K562 (cell line): ENCODE results near the gene CD72. TPM values are rescaled to one million over a fixed set of nuclear protein-coding genes. Genes with fewer than 3 reads are reported as not detected.

ENCODE experiments used
- ATAC-seq: fragments of 200-7000 bp; cut with Tn5 transposase; 3 replicates; pipeline ENCODE4 v1.9.1; 2020; ENCODE audit warnings: moderate library complexity
- BruUV-seq: library from RNA; stranded (reverse); fragments of 400-500 nt; replicated peaks from 2 replicates; lab custom pipeline; 2021; lab: Mats Ljungman, UMichigan
- CTCF ChIA-PET: fragments of 300-600 bp; formaldehyde crosslinking; extraction: SDS; loops from one replicate; lab custom pipeline; 2021; ENCODE audit warnings: low intra/inter-chr PET ratio; lab: Yijun Ruan, JAX
- POLR2A ChIA-PET: fragments of 300-600, 350-650 bp; sonication (Branson Sonifier 250); formaldehyde crosslinking; extraction: SDS; loops from one replicate; lab custom pipeline; 2021; ENCODE audit warnings: antibody characterized with exemption, inconsistent platforms; lab: Yijun Ruan, JAX
- DNase-seq, 4 experiments: peaks; one replicate each; pipeline versions ENCODE4 v3.0.0 to v3.0.0-alpha.2; 2011 to 2018; ENCODE audit warnings: low spot score in 3 of 4, mixed read lengths in 3 of 4; ENCODE audit errors: extremely low read depth in 1 of 4
- FAIRE-seq: peaks from 2 replicates; lab custom pipeline; 2011; peaks lifted over from hg19 to GRCh38; lab: Jason Lieb, UNC
- H2AFZ ChIP-seq: 2 replicates; pipeline ENCODE4 v1.6.0; 2011; ENCODE audit warnings: low read depth, low read length, control low read depth, inconsistent platforms
- H3K27ac ChIP-seq: fragments of 200-600 bp; 3 replicates; pipeline ENCODE4 v1.8.0; 2011; ENCODE audit warnings: low read depth, mild to moderate bottlenecking, control low read depth, inconsistent platforms, low read length, moderate library complexity, mixed read lengths; ENCODE audit errors: extremely low read depth
- H3K27me3 ChIP-seq, 2 experiments: fragments of 300-600 bp in 1 of 2; 2 replicates in 1 of 2; 3 replicates in 1 of 2; pipeline versions ENCODE4 v1.6.0 to v1.8.0; 2011; ENCODE audit warnings: inconsistent platforms in 2 of 2, low read length in 2 of 2, mild to moderate bottlenecking in 1 of 2, mixed read lengths in 1 of 2, moderate library complexity in 1 of 2; ENCODE audit not compliant: control insufficient read depth in 2 of 2, insufficient read depth in 2 of 2
- H3K36me3 ChIP-seq: fragments of 300-600 bp; 3 replicates; pipeline ENCODE4 v1.8.0; 2011; ENCODE audit warnings: mild to moderate bottlenecking, low read length, inconsistent platforms; ENCODE audit not compliant: control insufficient read depth, insufficient read depth
- H3K4me1 ChIP-seq, 2 experiments: fragments of 200-600 bp in 1 of 2; replicated peaks in 1 of 2; 2 replicates in 1 of 2; 3 replicates in 1 of 2; pipeline versions ENCODE4 v1.5.1 to v1.8.0; 2011; ENCODE audit warnings: inconsistent platforms in 2 of 2, low read length in 2 of 2, mild to moderate bottlenecking in 1 of 2, mixed read lengths in 1 of 2, moderate library complexity in 1 of 2; ENCODE audit not compliant: control insufficient read depth in 2 of 2, insufficient read depth in 2 of 2
- H3K4me2 ChIP-seq: 2 replicates; pipeline ENCODE4 v1.6.1; 2011; ENCODE audit warnings: low read length, control low read depth, inconsistent platforms, mixed read lengths; ENCODE audit not compliant: insufficient read depth
- H3K4me3 ChIP-seq: fragments of 200-600 bp; sonication (generic), shearing (Covaris generic); 2 replicates; pipeline ENCODE4 v1.5.1; 2016; ENCODE audit warnings: control low read depth, inconsistent platforms
- H3K79me2 ChIP-seq: fragments of 200-600 bp; 3 replicates; pipeline ENCODE4 v1.8.0; 2011; ENCODE audit warnings: low read length, inconsistent platforms; ENCODE audit not compliant: control insufficient read depth, insufficient read depth
- H3K9ac ChIP-seq, 2 experiments: 2 replicates each; pipeline versions ENCODE4 v1.6.0 to v1.6.1; 2011; ENCODE audit warnings: low read depth in 2 of 2, low read length in 2 of 2, control low read depth in 1 of 2, inconsistent platforms in 1 of 2, mild to moderate bottlenecking in 1 of 2, mixed read lengths in 1 of 2; ENCODE audit not compliant: insufficient read depth in 1 of 2
- H3K9me1 ChIP-seq: one replicate; pipeline ENCODE4 v1.6.0; 2011; ENCODE audit warnings: inconsistent platforms, mild to moderate bottlenecking, low read length, moderate library complexity; ENCODE audit not compliant: control insufficient read depth, insufficient read depth
- H3K9me3 ChIP-seq: replicated peaks from 2 replicates; pipeline ENCODE4 v1.5.1; 2011; ENCODE audit warnings: low read depth, low read length, inconsistent platforms; ENCODE audit not compliant: control insufficient read depth, insufficient read depth
- H4K20me1 ChIP-seq: replicated peaks from 2 replicates; pipeline ENCODE4 v1.6.1; 2011; ENCODE audit warnings: low read length, inconsistent platforms, mixed read lengths; ENCODE audit not compliant: control insufficient read depth, insufficient read depth
- ASH1L ChIP-seq: fragments of 450-650 bp; IDR thresholded peaks from 2 replicates; pipeline ENCODE4 v1.6.1; 2018; ENCODE audit warnings: borderline replicate concordance, mild to moderate bottlenecking, low read depth; ENCODE audit not compliant: partially characterized antibody
- WHSC1 ChIP-seq: IDR thresholded peaks from one replicate; pipeline ENCODE4 v1.6.1; 2012; ENCODE audit warnings: low read length, control low read depth, inconsistent platforms
- ZNF696 ChIP-seq: fragments of 250-450 bp; sonication (Bioruptor Pico); conservative IDR thresholded peaks from 2 replicates; pipeline ENCODE4 v1.4.0; 2020; ENCODE audit warnings: mild to moderate bottlenecking, moderate library complexity
- WGBS: fragments of 100-300 bp; shearing (Covaris generic); methylation state at CpG from one replicate; pipeline ENCODE4 v1.1.6; 2016; ENCODE audit warnings: low coverage, mixed read lengths; ENCODE audit not compliant: insufficient coverage; ENCODE audit errors: missing lambda C conversion rate; 5-methylcytosine and 5-hydroxymethylcytosine counted together
- in situ Hi-C: fragments of 300-500 bp; cut with MboI; formaldehyde crosslinking; loops from 4 replicates; pipeline ENCODE4 v1.15.0; 2018; ENCODE audit warnings: inconsistent platforms, mixed read lengths
- intact Hi-C: fragments of 100-400 bp; cut with micrococcal nuclease; formaldehyde crosslinking; loops from 2 replicates; pipeline ENCODE4 v1.14.2; 2022
- polyA plus RNA-seq, 8 experiments: library from polyadenylated mRNA; depleted of rRNA in 4 of 8; stranded (reverse) in 5 of 8; unstranded in 3 of 8; fragments of >200 nt; fragmentation: Nextera tagmentation in 2 of 8; fragmentation: Illumina TruSeq in 1 of 8; extraction: Ambion mirVana in 2 of 8; extraction: Trizol in 1 of 8; gene quantifications; 2 replicates each; pipeline versions ENCODE4 v1.2.1 to v1.2.3, GENCODE V29; 2011 to 2014; ENCODE audit warnings: inconsistent platforms in 1 of 8, missing spikeins in 1 of 8
- total RNA-seq, 7 experiments: library from RNA; depleted of rRNA in 6 of 7; stranded (reverse); fragments of >200 nt in 6 of 7; fragmentation: Illumina TruSeq in 2 of 7; extraction: Trizol in 2 of 7; gene quantifications; 2 replicates each; pipeline versions ENCODE4 v1.2.1 to v1.2.3, GENCODE V29; 2011 to 2021; ENCODE audit warnings: low replicate concordance in 1 of 7
- TF ChIP-seq, protein P1 (sequence below): fragments of 450-650 bp; IDR thresholded peaks from 2 replicates; pipeline ENCODE4 v1.6.1; 2018; ENCODE audit not compliant: partially characterized antibody

Gene CD72
- total and polyA plus RNA-seq, 9 of the 15 experiments (the other 6 are each of a cell fraction or from before 2014, with no cell fraction given) = 0.11 to 0.78 (median 0.27) TPM; not detected in 1

DNA sequence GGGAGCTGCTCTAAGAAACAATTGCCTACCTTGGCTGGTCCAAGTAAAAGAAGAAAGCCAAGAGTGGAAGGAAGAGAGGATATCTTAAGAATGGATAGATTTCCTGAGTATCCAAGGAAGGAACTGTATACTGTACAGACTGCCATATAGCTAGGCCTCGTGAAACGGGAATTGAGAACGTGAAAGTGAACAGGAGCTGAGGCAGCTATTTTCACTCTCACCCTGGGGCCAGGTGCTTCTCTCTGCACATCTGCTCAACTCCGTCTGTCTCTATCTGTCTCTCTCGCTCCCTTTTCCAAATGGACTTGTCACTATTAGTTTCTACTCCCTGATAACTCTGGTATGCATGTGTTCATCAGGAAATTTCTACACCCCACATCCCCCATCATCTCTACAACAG is 49.0 kb downstream of the CD72 start:
- Histone ChIP-seq H3K79me2 (no peaks in the 10 kb centered on the region), H3K9me1 (no peaks in the 10 kb centered on the region), H3K9me3 (no peaks in the 10 kb centered on the region), H3K27me3 (no peaks in the 10 kb centered on the region), H3K36me3 (no peaks in the 10 kb centered on the region), H3K9ac (no peak overlapping the region; a peak in 1 of 4 replicates), H2AFZ (no peak overlapping the region), H4K20me1 (no peaks in the 10 kb centered on the region), H3K4me1 (no peaks in the 10 kb centered on the region; a peak in 1 of 5 replicates), H3K27ac (no peak overlapping the region), H3K4me3 (no peak overlapping the region), H3K4me2 (no peak overlapping the region)
- TF ChIP-seq WHSC1 (no peak), ZNF696 (no peak), ASH1L (no peak)
- TF ChIP-seq, protein P1, sequence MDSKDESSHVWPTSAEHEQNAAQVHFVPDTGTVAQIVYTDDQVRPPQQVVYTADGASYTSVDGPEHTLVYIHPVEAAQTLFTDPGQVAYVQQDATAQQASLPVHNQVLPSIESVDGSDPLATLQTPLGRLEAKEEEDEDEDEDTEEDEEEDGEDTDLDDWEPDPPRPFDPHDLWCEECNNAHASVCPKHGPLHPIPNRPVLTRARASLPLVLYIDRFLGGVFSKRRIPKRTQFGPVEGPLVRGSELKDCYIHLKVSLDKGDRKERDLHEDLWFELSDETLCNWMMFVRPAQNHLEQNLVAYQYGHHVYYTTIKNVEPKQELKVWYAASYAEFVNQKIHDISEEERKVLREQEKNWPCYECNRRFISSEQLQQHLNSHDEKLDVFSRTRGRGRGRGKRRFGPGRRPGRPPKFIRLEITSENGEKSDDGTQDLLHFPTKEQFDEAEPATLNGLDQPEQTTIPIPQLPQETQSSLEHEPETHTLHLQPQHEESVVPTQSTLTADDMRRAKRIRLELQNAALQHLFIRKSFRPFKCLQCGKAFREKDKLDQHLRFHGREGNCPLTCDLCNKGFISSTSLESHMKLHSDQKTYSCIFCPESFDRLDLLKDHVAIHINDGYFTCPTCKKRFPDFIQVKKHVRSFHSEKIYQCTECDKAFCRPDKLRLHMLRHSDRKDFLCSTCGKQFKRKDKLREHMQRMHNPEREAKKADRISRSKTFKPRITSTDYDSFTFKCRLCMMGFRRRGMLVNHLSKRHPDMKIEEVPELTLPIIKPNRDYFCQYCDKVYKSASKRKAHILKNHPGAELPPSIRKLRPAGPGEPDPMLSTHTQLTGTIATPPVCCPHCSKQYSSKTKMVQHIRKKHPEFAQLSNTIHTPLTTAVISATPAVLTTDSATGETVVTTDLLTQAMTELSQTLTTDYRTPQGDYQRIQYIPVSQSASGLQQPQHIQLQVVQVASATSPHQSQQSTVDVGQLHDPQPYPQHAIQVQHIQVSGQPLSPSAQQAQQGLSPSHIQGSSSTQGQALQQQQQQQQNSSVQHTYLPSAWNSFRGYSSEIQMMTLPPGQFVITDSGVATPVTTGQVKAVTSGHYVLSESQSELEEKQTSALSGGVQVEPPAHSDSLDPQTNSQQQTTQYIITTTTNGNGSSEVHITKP = no peak
- no TSS peak for BruUV-seq
- DNase-seq (no peak), ATAC-seq (no peak), FAIRE-seq (no peak)
- CTCF ChIA-PET = no interaction called here
- POLR2A ChIA-PET = interaction anchor here (0.6 kb wide), 2 partner anchors 23 to 1519 kb away, joined by 3 read pairs; no protein-coding TSS in a partner anchor
- WGBS = 13% methylated on average over 5 of the region's 5 CpGs
- in situ Hi-C loops = loop anchor here (25.0 kb wide), 1 partner anchor 682 kb away; a partner anchor contains a TSS
- intact Hi-C loops = no loop called here
